GM19397 (cell line): Measurements from ENCODE around the gene GPR68.
"Not testable (repeated sequence)": the region's sequence is repeated elsewhere in the genome, so short reads cannot be mapped to it uniquely, and the experiment has no call there.

Experiments used
- ATAC-seq: cut with Tn5 transposase; IDR thresholded peaks from one replicate; pipeline ENCODE4 v1.9.1; 2021; ENCODE audit warnings: mild to moderate bottlenecking, moderate library complexity; ENCODE audit not compliant: unreplicated experiment

Gene GPR68

GRCh38 chr14:91254461-91254860 is 10.0 kb upstream of the GPR68 start:
- ATAC-seq: no peak

GRCh38 chr14:91253795-91254323 is 9.4 kb upstream of the GPR68 start:
- no peak for ATAC-seq

GRCh38 chr14:91252871-91253794 is 8.6 kb upstream of the GPR68 start:
- ATAC-seq: no peak

GRCh38 chr14:91250912-91251311 is 6.4 kb upstream of the GPR68 start:
- ATAC-seq: no peak

GRCh38 chr14:91249841-91250616 is 5.5 kb upstream of the GPR68 start:
- peak; percentile 92 for ATAC-seq

GRCh38 chr14:91246051-91246852 is 1.7 kb upstream of the GPR68 start:
- ATAC-seq: no peak

GRCh38 chr14:91245616-91246015 is 1.1 kb upstream of the GPR68 start:
- ATAC-seq: not testable (repeated sequence)

GRCh38 chr14:91245029-91245428 is 525 bp upstream of the GPR68 start:
- no peak for ATAC-seq

GRCh38 chr14:91243074-91243471 is 1.4 kb downstream of the GPR68 start:
- ATAC-seq: no peak

GRCh38 chr14:91242635-91243034 is 1.9 kb downstream of the GPR68 start:
- no peak for ATAC-seq

GRCh38 chr14:91241863-91242262 is 2.6 kb downstream of the GPR68 start:
- ATAC-seq: peak; percentile 48

GRCh38 chr14:91238661-91239060 is 5.8 kb downstream of the GPR68 start:
- no peak for ATAC-seq

GRCh38 chr14:91238085-91238484 is 6.4 kb downstream of the GPR68 start:
- no peak for ATAC-seq

- ATAC-seq: no peak
Observed at GRCh38 chr14:91237219-91237618, 7.3 kb downstream of the GPR68 start.

GRCh38 chr14:91235841-91236240 is 8.7 kb downstream of the GPR68 start:
- ATAC-seq: no peak

- no peak for ATAC-seq
Observed at GRCh38 chr14:91234791-91235114, 9.8 kb downstream of the GPR68 start.

GRCh38 chr14:91233936-91234790 is 10.3 kb downstream of the GPR68 start:
- ATAC-seq: no peak

- ATAC-seq: no peak
Observed at GRCh38 chr14:91232603-91233002, 11.9 kb downstream of the GPR68 start.

- ATAC-seq: no peak
Observed at GRCh38 chr14:91232052-91232451, 12.5 kb downstream of the GPR68 start.

- no peak for ATAC-seq
Observed at GRCh38 chr14:91231446-91231845, 13.1 kb downstream of the GPR68 start.
